CD4-positive, alpha-beta memory T cell (primary cell): Measurements from ENCODE around the gene NUP188. TPM values are rescaled to one million over a fixed set of nuclear protein-coding genes. Genes with fewer than 3 reads are reported as not detected.
"Not testable (repeated sequence)": the region's sequence is repeated elsewhere in the genome, so short reads cannot be mapped to it uniquely, and the experiment has no call there.

Experiments used
- CTCF ChIA-PET: fragments of 350-600 bp; sonication (Branson Sonifier 250); formaldehyde crosslinking; loops from one replicate; lab custom pipeline; 2021; ENCODE audit warnings: inconsistent platforms; ENCODE audit not compliant: partially characterized antibody; lab: Charles Lee
- POLR2A ChIA-PET: fragments of 350-600 bp; sonication (Branson Sonifier 250); formaldehyde crosslinking; loops from one replicate; lab custom pipeline; 2021; ENCODE audit not compliant: partially characterized antibody; lab: Charles Lee
- DNase-seq, 5 donors: peaks; one replicate each; pipeline versions ENCODE4 v3.0.0 to v3.0.0-alpha.2; 2020 to 2022; ENCODE audit warnings: mixed read lengths in 1 of 5
- H3K27ac ChIP-seq: one replicate; pipeline ENCODE4 v1.7.0; 2013; ENCODE audit warnings: low read depth, low read length
- H3K27me3 ChIP-seq: 2 replicates; pipeline ENCODE4 v1.7.0; 2013; ENCODE audit warnings: mild to moderate bottlenecking, low read length, moderate library complexity; ENCODE audit not compliant: insufficient read depth
- H3K36me3 ChIP-seq: 2 replicates; pipeline ENCODE4 v1.7.0; 2013; ENCODE audit warnings: mild to moderate bottlenecking, low read length, moderate library complexity; ENCODE audit not compliant: insufficient read depth
- H3K4me1 ChIP-seq: 2 replicates; pipeline ENCODE4 v1.7.0; 2013; ENCODE audit warnings: mild to moderate bottlenecking, low read length, moderate library complexity; ENCODE audit not compliant: insufficient read depth
- H3K4me3 ChIP-seq, 2 donors: one replicate each; pipeline ENCODE4 v1.7.0; 2013; ENCODE audit warnings: low read length in 2 of 2, mild to moderate bottlenecking in 1 of 2
- H3K9me3 ChIP-seq, 2 donors: one replicate each; pipeline ENCODE4 v1.7.0; 2013; ENCODE audit warnings: low read length in 2 of 2, control low read depth in 1 of 2; ENCODE audit not compliant: control insufficient read depth in 1 of 2
- H3K27ac Mint-ChIP-seq, 7 donors: one replicate each; pipeline ENCODE4 v1.8.0; 2020 to 2021; ENCODE audit warnings: mixed read lengths in 7 of 7, mild to moderate bottlenecking in 6 of 7, inconsistent platforms in 3 of 7, moderate library complexity in 3 of 7
- H3K27me3 Mint-ChIP-seq, 2 donors: one replicate each; pipeline ENCODE4 v1.8.0; 2020 to 2021; ENCODE audit warnings: mixed read lengths in 2 of 2
- H3K36me3 Mint-ChIP-seq, 2 donors: one replicate each; pipeline ENCODE4 v1.8.0; 2020 to 2021; ENCODE audit warnings: mixed read lengths in 2 of 2, inconsistent platforms in 1 of 2, mild to moderate bottlenecking in 1 of 2
- H3K4me1 Mint-ChIP-seq, 4 donors: one replicate each; pipeline ENCODE4 v1.8.0; 2020 to 2021; ENCODE audit warnings: mixed read lengths in 4 of 4, mild to moderate bottlenecking in 1 of 4
- H3K4me3 Mint-ChIP-seq, 8 donors: one replicate each; pipeline ENCODE4 v1.8.0; 2020 to 2021; ENCODE audit warnings: mixed read lengths in 8 of 8, mild to moderate bottlenecking in 7 of 8, moderate library complexity in 6 of 8, inconsistent platforms in 3 of 8
- H3K9me3 Mint-ChIP-seq, 8 donors: one replicate each; pipeline ENCODE4 v1.8.0; 2020 to 2021; ENCODE audit warnings: mixed read lengths in 8 of 8, mild to moderate bottlenecking in 5 of 8, inconsistent platforms in 3 of 8, moderate library complexity in 1 of 8
- intact Hi-C: fragments of 100-400 bp; cut with micrococcal nuclease; formaldehyde crosslinking; loops from one replicate; pipeline ENCODE4 v1.15.1; 2023
- polyA plus RNA-seq, 2 donors: library from polyadenylated mRNA; unstranded; fragments of 300-500 nt; fragmentation: Illumina TruSeq; gene quantifications; one replicate each; pipeline ENCODE4 v1.2.3, GENCODE V29; 2021
- total RNA-seq, 2 experiments: library from RNA; stranded (reverse); gene quantifications; one replicate each; pipeline ENCODE4 v1.2.3, GENCODE V29; 2021

NUP188 gene
- total and polyA plus RNA-seq, 4 experiments from 2014 or later = 27.2 to 70.8 (median 54.8) TPM

DNA sequence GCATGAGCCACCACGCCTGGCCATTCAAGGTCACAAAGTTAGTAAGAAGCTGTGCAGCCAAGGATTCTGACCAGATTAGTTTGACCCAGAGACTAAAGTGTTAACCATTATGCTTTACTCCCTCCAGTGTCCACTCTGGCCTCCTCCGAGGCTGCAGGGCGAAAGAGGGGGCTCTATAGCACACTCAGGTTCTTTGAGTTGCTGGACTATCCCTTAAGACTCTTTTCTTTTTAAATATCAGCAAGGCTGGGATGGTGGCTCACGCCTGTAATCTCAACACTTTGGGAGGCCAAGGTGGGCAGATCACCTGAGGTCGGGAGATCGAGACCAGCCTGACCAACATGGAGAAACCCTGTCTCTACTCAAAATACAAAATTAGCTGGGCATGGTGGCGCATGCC is 2.5 kb upstream of the NUP188 start:
- H3K9me3 Mint-ChIP-seq, DNase-seq, CTCF ChIA-PET, H3K4me3 ChIP-seq, H3K36me3 ChIP-seq, H3K9me3 ChIP-seq, H3K27ac Mint-ChIP-seq, H3K27ac ChIP-seq, H3K27me3 ChIP-seq, intact Hi-C loops, H3K27me3 Mint-ChIP-seq, POLR2A ChIA-PET: not testable (repeated sequence)
- Mint-ChIP-seq H3K36me3 (peaks cover 0 to 21% of the 10 kb centered on the region in 2 donors), H3K4me1 (peaks cover 13 to 37% (median 25%) of the 10 kb centered on the region in 4 donors), H3K4me3 (peak overlapping the region in 1 of 8 donors; percentile 54)
- H3K4me1 ChIP-seq = peaks cover 29% of the 10 kb centered on the region

DNA sequence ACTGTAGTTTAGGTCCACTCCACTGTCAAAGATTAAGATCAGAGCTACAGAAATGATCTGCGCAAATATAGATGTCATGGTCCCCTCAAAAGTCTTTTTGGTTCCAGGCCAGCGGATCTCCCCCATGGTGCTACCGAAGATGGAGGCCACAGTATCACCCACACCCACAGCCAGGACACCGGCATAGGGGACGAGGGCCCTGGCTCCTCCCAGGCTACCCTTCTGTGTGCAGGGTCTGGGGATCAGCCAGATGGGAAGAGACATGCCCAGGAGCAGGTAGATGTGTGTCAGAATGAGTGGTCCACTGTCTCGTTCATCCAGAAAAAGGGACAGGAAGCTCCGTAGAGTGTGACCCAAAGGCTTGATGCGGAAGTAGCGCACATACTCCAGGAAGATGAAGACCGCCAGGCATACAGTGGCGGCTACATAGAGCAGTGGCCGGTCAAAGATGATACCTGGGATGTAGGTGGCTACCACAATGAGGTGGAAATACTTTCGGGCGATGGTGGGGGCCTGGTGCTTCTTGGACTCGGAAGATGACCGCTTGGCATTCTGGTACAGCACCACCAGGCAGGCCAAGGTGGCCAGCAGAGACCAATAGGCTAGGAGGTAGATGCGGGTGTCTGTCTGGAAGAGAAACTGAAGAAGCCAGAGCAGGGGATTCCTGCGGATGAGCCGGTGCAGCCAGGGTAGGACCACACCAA is 1.5 kb upstream of the NUP188 start:
- Histone ChIP-seq H3K27ac (no peak overlapping the region), H3K36me3 (no peaks in the 10 kb centered on the region), H3K9me3 (no peaks in the 10 kb centered on the region), H3K4me1 (peaks cover 29% of the 10 kb centered on the region), H3K27me3 (no peaks in the 10 kb centered on the region), H3K4me3 (no peak overlapping the region)
- Mint-ChIP-seq H3K4me1 (peaks cover 15 to 37% (median 25%) of the 10 kb centered on the region in 4 donors), H3K4me3 (peak overlapping the region; percentile 94 to 100 (median 98)), H3K27ac (peak overlapping the region; percentile 40 to 99 (median 95)), H3K9me3 (peaks cover 0 to 4% (median 0%) of the 10 kb centered on the region in 8 donors), H3K36me3 (peaks cover 0 to 23% of the 10 kb centered on the region in 2 donors), H3K27me3 (no peaks in the 10 kb centered on the region)
- POLR2A ChIA-PET = interaction anchor here (0.6 kb wide), 1 partner anchor 958 kb away, joined by 4 read pairs; no protein-coding TSS in a partner anchor
- no peak for DNase-seq
- intact Hi-C loops = loop anchor here (2.0 kb wide), 1 partner anchor 83 kb away; the partner anchor contains the start of gene SH3GLB2
- CTCF ChIA-PET = interaction anchor here (1.4 kb wide), 1 partner anchor 18 kb away, joined by 3 read pairs; no protein-coding TSS in a partner anchor

DNA sequence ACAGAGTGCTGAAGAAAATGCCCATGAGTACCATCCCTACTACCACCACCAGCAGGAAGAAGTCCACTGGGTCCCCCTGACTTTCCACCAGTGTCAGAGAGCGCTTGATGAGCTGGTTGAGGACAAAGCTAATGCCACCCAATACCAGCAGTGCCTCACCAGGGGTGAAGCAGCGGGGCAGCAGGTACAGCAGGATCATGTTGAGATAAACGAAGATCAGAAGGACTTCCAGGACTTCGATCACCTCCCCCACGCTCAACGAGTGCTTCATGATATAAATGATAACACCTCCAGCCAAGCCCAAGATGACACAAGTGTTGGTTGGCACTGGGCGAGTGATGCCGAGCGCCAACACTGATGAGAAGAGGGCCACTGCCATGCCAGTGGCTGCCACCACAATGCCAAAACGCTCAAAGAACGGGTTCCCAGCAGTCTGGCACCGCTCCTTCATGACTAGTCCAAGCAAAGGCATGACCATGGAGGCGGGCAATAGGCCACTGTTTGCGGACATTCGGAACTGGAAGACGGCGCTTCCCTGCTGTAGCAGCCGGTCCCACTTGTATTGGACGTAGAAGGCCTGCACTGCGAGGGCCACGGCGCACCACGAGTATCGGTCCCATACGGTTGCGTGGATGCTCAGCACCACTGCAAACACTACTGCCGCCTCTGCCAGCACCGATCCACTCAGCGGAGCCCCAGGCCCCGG is 775 bp upstream of the NUP188 start:
- Histone ChIP-seq H3K9me3 (no peaks in the 10 kb centered on the region), H3K27ac (peak overlapping the region; percentile 87), H3K27me3 (no peaks in the 10 kb centered on the region), H3K36me3 (no peaks in the 10 kb centered on the region), H3K4me3 (peak overlapping the region; percentile 36 to 90), H3K4me1 (peaks cover 29% of the 10 kb centered on the region)
- peaks cover 0 to 4% (median 0%) of the 10 kb centered on the region in 8 donors for H3K9me3 Mint-ChIP-seq
- CTCF ChIA-PET = interaction anchor here (1.4 kb wide), 1 partner anchor 19 kb away, joined by 3 read pairs; no protein-coding TSS in a partner anchor
- peaks cover 4 to 25% of the 10 kb centered on the region in 2 donors for H3K36me3 Mint-ChIP-seq
- H3K4me3 Mint-ChIP-seq = peak overlapping the region; percentile 94 to 100 (median 98)
- POLR2A ChIA-PET = interaction anchor here (1.6 kb wide), 2 partner anchors 44 to 117 kb away, joined by 4 to 7 read pairs; partner anchors contain the start of gene SPOUT1
- H3K27ac Mint-ChIP-seq = peak overlapping the region; percentile 93 to 99 (median 98)
- intact Hi-C loops = loop anchor here (1.0 to 2.0 kb wide), 5 partner anchors 64 to 175 kb away; partner anchors contain the start of genes LRRC8A, SH3GLB2, SPOUT1 and TBC1D13
- H3K27me3 Mint-ChIP-seq = no peaks in the 10 kb centered on the region
- DNase-seq = peak in 1 of 5 donors; percentile 45
- peaks cover 16 to 37% (median 25%) of the 10 kb centered on the region in 4 donors for H3K4me1 Mint-ChIP-seq

DNA sequence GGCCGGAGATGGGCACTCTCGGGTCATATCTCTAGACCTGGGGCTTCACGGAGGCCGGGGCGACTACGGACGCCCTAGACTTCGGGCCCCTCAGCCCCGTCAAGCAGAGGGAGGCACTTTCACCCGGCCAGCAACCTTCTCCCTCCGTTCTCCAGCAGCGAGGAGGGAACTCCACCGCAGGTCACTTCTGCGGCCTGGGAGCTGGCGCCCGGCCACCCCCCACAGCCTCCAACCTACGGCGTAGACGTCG is 297 bp upstream of the NUP188 start:
- intact Hi-C loops = loop anchor here (1.0 to 2.0 kb wide), 5 partner anchors 65 to 176 kb away; partner anchors contain the start of genes LRRC8A, SH3GLB2, SPOUT1 and TBC1D13
- DNase-seq = no peak
- H3K27me3 Mint-ChIP-seq = no peaks in the 10 kb centered on the region
- Histone ChIP-seq H3K36me3 (no peaks in the 10 kb centered on the region), H3K4me3 (peak overlapping the region; percentile 36 to 90), H3K27me3 (no peaks in the 10 kb centered on the region), H3K9me3 (no peaks in the 10 kb centered on the region), H3K27ac (peak overlapping the region; percentile 87), H3K4me1 (peaks cover 29% of the 10 kb centered on the region)
- ChIA-PET CTCF (interaction anchor here (1.4 kb wide), 1 partner anchor 19 kb away, joined by 3 read pairs; no protein-coding TSS in a partner anchor), POLR2A (interaction anchor here (1.3 to 1.6 kb wide), 4 partner anchors 10 to 120 kb away, joined by 3 to 7 read pairs (median 4); partner anchors contain the start of gene SPOUT1)
- H3K9me3 Mint-ChIP-seq = peaks cover 0 to 4% (median 0%) of the 10 kb centered on the region in 8 donors
- peaks cover 4 to 25% of the 10 kb centered on the region in 2 donors for H3K36me3 Mint-ChIP-seq
- H3K27ac Mint-ChIP-seq = peak overlapping the region; percentile 93 to 99 (median 98)
- peak overlapping the region; percentile 94 to 100 (median 98) for H3K4me3 Mint-ChIP-seq
- peaks cover 16 to 37% (median 25%) of the 10 kb centered on the region in 4 donors for H3K4me1 Mint-ChIP-seq

DNA sequence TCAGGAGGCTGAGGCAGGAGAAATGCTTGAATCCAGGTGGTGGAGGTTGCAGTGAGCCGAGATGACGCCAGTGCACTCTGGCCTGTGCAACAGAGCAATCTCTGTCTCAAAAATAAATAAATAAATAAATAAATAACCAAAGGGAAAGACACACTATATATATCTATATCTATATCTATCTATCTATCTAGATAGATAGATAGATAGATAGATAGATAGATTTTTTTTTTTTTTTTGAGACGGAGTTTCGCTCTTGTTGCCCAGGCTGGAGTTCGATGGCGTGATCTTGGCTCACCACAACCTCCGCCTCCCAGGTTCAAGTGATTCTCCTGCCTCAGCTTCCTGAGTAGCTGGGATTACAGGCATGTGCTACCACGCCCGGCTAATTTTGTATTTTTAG is 13.9 kb downstream of the NUP188 start:
- H3K9me3 ChIP-seq = not testable (repeated sequence)

DNA sequence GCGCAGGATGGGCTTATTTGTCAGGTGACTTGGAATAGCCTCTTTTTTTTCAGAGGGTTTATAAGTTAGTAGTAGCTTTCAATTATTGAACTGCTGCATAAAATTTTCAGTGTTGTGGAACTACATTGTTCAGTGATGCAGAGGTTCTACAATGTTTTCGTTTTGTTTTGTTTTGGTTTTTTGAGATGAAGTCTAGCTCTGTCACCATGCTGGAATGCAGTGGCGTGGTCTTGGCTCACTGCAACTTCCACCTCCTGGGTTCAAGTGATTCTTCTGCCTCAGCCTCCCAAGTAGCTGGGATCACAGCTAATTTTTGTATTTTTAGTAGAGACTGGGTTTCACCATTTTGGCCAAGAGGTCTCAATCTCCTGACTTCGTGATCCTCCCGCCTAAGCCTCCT is 22.0 kb downstream of the NUP188 start:
- intact Hi-C loops = no loop called here
- H3K4me1 Mint-ChIP-seq = peaks cover 0 to 4% (median 0%) of the 10 kb centered on the region in 4 donors
- no peak overlapping the region for H3K4me3 ChIP-seq
- peak overlapping the region in 1 of 7 donors; percentile 25 for H3K27ac Mint-ChIP-seq
- H3K36me3 ChIP-seq = peaks cover 55% of the 10 kb centered on the region
- no peaks in the 10 kb centered on the region for H3K9me3 Mint-ChIP-seq
- H3K4me1 ChIP-seq = no peaks in the 10 kb centered on the region
- no peak overlapping the region for H3K27ac ChIP-seq
- DNase-seq = no peak
- H3K27me3 ChIP-seq = no peaks in the 10 kb centered on the region
- no peaks in the 10 kb centered on the region for H3K9me3 ChIP-seq
- no peaks in the 10 kb centered on the region for H3K27me3 Mint-ChIP-seq
- POLR2A ChIA-PET = no interaction called here
- CTCF ChIA-PET = no interaction called here
- peaks cover 45 to 55% of the 10 kb centered on the region in 2 donors for H3K36me3 Mint-ChIP-seq
- no peak overlapping the region for H3K4me3 Mint-ChIP-seq

More for the DNA sequence above, 13.9 kb downstream of the NUP188 start:
- H3K4me3 Mint-ChIP-seq, H3K27me3 ChIP-seq, H3K4me1 ChIP-seq, POLR2A ChIA-PET, intact Hi-C loops, H3K27me3 Mint-ChIP-seq, H3K27ac Mint-ChIP-seq, H3K4me3 ChIP-seq, H3K9me3 Mint-ChIP-seq, CTCF ChIA-PET, H3K4me1 Mint-ChIP-seq, DNase-seq, H3K27ac ChIP-seq: not testable (repeated sequence)
- H3K36me3 ChIP-seq = peaks cover 29% of the 10 kb centered on the region
- H3K36me3 Mint-ChIP-seq = peaks cover 26 to 44% of the 10 kb centered on the region in 2 donors

DNA sequence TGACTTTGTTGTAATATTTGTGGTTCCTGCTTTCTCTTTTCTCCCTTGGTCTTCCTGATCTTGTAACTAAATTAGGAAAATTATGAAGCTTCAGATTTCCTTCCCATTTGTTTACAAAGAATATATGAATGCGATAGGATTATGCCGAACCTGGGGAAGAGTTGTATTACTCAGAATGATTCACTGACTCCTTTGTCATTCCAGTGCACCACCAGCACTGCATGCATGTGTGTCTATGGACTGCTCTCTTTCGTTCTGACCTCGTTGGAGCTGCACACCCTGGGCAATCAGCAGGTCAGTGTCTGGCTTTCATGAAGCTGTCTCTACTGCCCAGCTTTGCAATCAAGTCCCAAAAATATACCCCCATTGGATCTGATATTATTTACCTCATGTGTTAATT is 25.5 kb downstream of the NUP188 start:
- no peaks in the 10 kb centered on the region for H3K27me3 Mint-ChIP-seq
- intact Hi-C loops = no loop called here
- peaks cover 0 to 4% (median 0%) of the 10 kb centered on the region in 4 donors for H3K4me1 Mint-ChIP-seq
- Histone ChIP-seq H3K4me1 (no peaks in the 10 kb centered on the region), H3K9me3 (no peaks in the 10 kb centered on the region), H3K27ac (no peak overlapping the region), H3K27me3 (no peaks in the 10 kb centered on the region), H3K4me3 (no peak overlapping the region), H3K36me3 (peaks cover 60% of the 10 kb centered on the region)
- DNase-seq = no peak
- CTCF ChIA-PET = no interaction called here
- peak overlapping the region in 3 of 7 donors; percentile 8 to 65 (median 14) for H3K27ac Mint-ChIP-seq
- POLR2A ChIA-PET = no interaction called here
- H3K36me3 Mint-ChIP-seq = peaks cover 49 to 69% of the 10 kb centered on the region in 2 donors
- no peak overlapping the region for H3K4me3 Mint-ChIP-seq
- H3K9me3 Mint-ChIP-seq = no peaks in the 10 kb centered on the region
